ENCODE measurements around the gene FOXD4.
"Not testable (repeated sequence)": the region's sequence is repeated elsewhere in the genome, so short reads cannot be mapped to it uniquely, and the experiment has no call there.

Gene FOXD4

GRCh38 chr9:73900-74525, 44.2 kb downstream of the FOXD4 start:
- H2BK12ac ChIP-seq (ENCODE audit: low read length); H2BK120ac ChIP-seq (ENCODE audit: insufficient read depth, low read length, poor library complexity); H3K36me3 ChIP-seq (ENCODE audit: control insufficient read depth in 1 of 2, insufficient read depth in 2 of 2, low read length in 2 of 2); DNase-seq; H3K27ac ChIP-seq (ENCODE audit: low read depth, low read length); H2AFZ ChIP-seq (ENCODE audit: insufficient read depth, low read length, poor library complexity); H3K14ac ChIP-seq (ENCODE audit: low read length); H3K18ac ChIP-seq (ENCODE audit: low read length); H3K9me3 ChIP-seq (ENCODE audit: insufficient read depth, low read depth, low read length); H4K91ac ChIP-seq (ENCODE audit: low read depth, low read length); H3K4me1 ChIP-seq (ENCODE audit: control insufficient read depth in 1 of 2, insufficient read depth in 2 of 2, low read length in 2 of 2); H3K4ac ChIP-seq (ENCODE audit: low read depth, low read length); H3K9ac ChIP-seq (ENCODE audit: low read length); H4K12ac ChIP-seq (ENCODE audit: low read depth, low read length); H3K79me1 ChIP-seq (ENCODE audit: low read length); H3K4me3 ChIP-seq (ENCODE audit: low read depth, low read length); H4K8ac ChIP-seq (ENCODE audit: low read depth, low read length); H3K23ac ChIP-seq (ENCODE audit: low read length); H2AK5ac ChIP-seq (ENCODE audit: low read length); H3K79me2 ChIP-seq (ENCODE audit: control insufficient read depth, insufficient read depth, low read length, poor library complexity); H2BK5ac ChIP-seq (ENCODE audit: low read depth, low read length, poor library complexity): not testable (repeated sequence)
- no CpG with 5 or more reads among the region's 18 CpGs for WGBS (ENCODE audit: extremely low coverage, insufficient coverage, insufficient read length)
- peaks cover 13% of the 10 kb centered on the region for H3K27me3 ChIP-seq (ENCODE audit: insufficient read depth, low read length)
- peak overlapping the region; percentile 74 for H3K4me2 ChIP-seq (ENCODE audit: low read length)

DNA sequence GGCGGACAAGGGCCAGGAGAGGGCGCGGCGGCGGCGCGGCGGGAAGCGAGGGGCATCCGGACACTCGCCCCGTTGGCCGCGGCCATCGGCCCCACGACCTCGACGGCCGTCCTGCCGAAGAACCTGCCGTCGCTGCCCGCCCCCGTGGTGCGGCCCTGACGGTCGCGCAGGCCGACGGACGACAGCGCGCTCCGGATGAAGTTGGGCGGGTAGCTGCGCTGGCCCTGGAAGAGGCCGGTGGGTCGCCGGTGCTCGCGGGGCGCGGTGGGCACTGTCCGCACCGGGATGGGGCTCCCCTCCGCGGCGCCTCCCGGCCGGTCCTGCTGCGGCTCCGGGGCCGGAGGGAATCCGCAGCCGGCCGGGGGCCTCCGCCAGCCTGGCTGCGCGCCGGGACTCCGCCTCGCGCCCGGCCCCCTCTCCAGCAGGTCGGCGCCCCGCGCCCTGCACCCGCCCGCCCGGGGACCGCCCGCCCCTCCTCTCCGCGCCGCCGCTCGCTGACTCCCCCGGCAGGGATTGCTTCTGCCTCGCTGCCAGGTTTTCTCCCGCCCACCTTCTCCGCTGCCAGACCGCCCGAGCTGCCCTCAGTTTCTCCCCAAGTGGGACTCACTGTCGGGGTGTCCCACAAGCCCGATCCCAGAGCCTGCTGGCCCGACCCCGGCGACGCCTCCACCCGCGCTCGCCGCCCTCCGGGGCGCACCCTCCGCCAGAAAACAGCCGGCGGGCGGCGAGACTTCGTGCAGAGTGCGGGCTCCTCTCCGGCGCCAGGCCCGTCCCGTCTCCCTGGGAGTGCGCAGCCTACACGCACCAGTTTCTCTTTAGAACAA, 44.9 kb downstream of the FOXD4 start:
- not testable (repeated sequence) for H3K79me1 ChIP-seq (ENCODE audit: low read length); H3K4ac ChIP-seq (ENCODE audit: low read depth, low read length); H3K18ac ChIP-seq (ENCODE audit: low read length); H2BK120ac ChIP-seq (ENCODE audit: insufficient read depth, low read length, poor library complexity); H4K12ac ChIP-seq (ENCODE audit: low read depth, low read length); H3K9ac ChIP-seq (ENCODE audit: low read length); H2BK12ac ChIP-seq (ENCODE audit: low read length); H3K14ac ChIP-seq (ENCODE audit: low read length); H3K79me2 ChIP-seq (ENCODE audit: control insufficient read depth, insufficient read depth, low read length, poor library complexity); H3K9me3 ChIP-seq (ENCODE audit: insufficient read depth, low read depth, low read length); H3K27ac ChIP-seq (ENCODE audit: low read depth, low read length); H3K4me1 ChIP-seq (ENCODE audit: control insufficient read depth in 1 of 2, insufficient read depth in 2 of 2, low read length in 2 of 2); H3K23ac ChIP-seq (ENCODE audit: low read length); H2BK5ac ChIP-seq (ENCODE audit: low read depth, low read length, poor library complexity); H4K91ac ChIP-seq (ENCODE audit: low read depth, low read length); H3K36me3 ChIP-seq (ENCODE audit: control insufficient read depth in 1 of 2, insufficient read depth in 2 of 2, low read length in 2 of 2); H2AK5ac ChIP-seq (ENCODE audit: low read length); H4K8ac ChIP-seq (ENCODE audit: low read depth, low read length)
- Histone ChIP-seq H2AFZ (ENCODE audit: insufficient read depth, low read length, poor library complexity) (peak overlapping the region; percentile 39), H3K4me2 (ENCODE audit: low read length) (peak overlapping the region; percentile 74), H3K4me3 (ENCODE audit: low read depth, low read length) (peak overlapping the region; percentile 61), H3K27me3 (ENCODE audit: insufficient read depth, low read length) (peaks cover 13% of the 10 kb centered on the region)
- WGBS (ENCODE audit: extremely low coverage, insufficient coverage, insufficient read length) = no CpG with 5 or more reads among the region's 109 CpGs
- peak; percentile 8 to 12 for DNase-seq
